HCT116 (cell line): ENCODE measurements around the gene YY1. TPM values are rescaled to one million over a fixed set of nuclear protein-coding genes. Genes with fewer than 3 reads are reported as not detected.
A peak's percentile ranks its signal among the peaks of the same experiment; 100 is the strongest.
"Not testable (repeated sequence)": the region's sequence is repeated elsewhere in the genome, so short reads cannot be mapped to it uniquely, and the experiment has no call there.

Source experiments
- ATAC-seq: fragments of 200-7000 bp; cut with Tn5 transposase; 2 replicates; pipeline ENCODE4 v1.9.1; 2020; ENCODE audit warnings: mild to moderate bottlenecking, moderate library complexity
- BruUV-seq: library from RNA; stranded (reverse); fragments of 400-500 nt; replicated peaks from 2 replicates; lab custom pipeline; 2021; lab: Mats Ljungman, UMichigan
- CTCF ChIA-PET: fragments of 300-600 bp; sonication (Branson Sonifier 250); formaldehyde crosslinking; loops from one replicate; lab custom pipeline; 2021; ENCODE audit warnings: antibody characterized with exemption; lab: Charles Lee
- POLR2A ChIA-PET: fragments of 300-600, 350-600 bp; sonication (Branson Sonifier 250); formaldehyde crosslinking; loops from one replicate; lab custom pipeline; 2021; ENCODE audit warnings: antibody characterized with exemption; lab: Charles Lee
- RAD21 ChIA-PET, 2 experiments: fragments of 300-600 bp; sonication (Branson Sonifier 250); formaldehyde crosslinking; loops; one replicate each; lab custom pipeline; 2023; ENCODE audit warnings: low total read pairs in 2 of 2; ENCODE audit not compliant: uncharacterized antibody in 2 of 2, unreplicated experiment in 2 of 2, low non-redundant PET in 1 of 2; lab: Charles Lee
- DNase-seq: peaks from one replicate; pipeline ENCODE4 v3.0.0-alpha.2; 2010; ENCODE audit warnings: low read depth, low spot score
- H2AFZ ChIP-seq: fragments of 200-600 bp; shearing (Covaris generic), sonication (generic); 2 replicates; pipeline ENCODE4 v1.6.1; 2017; ENCODE audit warnings: low read depth, mixed run types, mixed read lengths, antibody characterized with exemption, low read length; ENCODE audit not compliant: poor library complexity, severe bottlenecking
- H3K27ac ChIP-seq: 2 replicates; pipeline ENCODE4 v1.5.1; 2012; ENCODE audit warnings: low read depth, low read length
- H3K27me3 ChIP-seq: fragments of 200-600 bp; sonication (generic); 2 replicates; pipeline ENCODE4 v1.6.1; 2016; ENCODE audit warnings: mixed run types, low read length, mixed read lengths; ENCODE audit not compliant: insufficient read depth
- H3K36me3 ChIP-seq, 2 experiments: fragments of 200-500 bp in 1 of 2; fragments of 200-600 bp in 1 of 2; sonication (Bioruptor generic) in 1 of 2; sonication (generic) in 1 of 2; 2 replicates each; pipeline versions ENCODE4 v1.5.1 to v1.6.1; 2014 to 2016; ENCODE audit warnings: low read length in 2 of 2, inconsistent platforms in 1 of 2, mixed read lengths in 1 of 2, mixed run types in 1 of 2; ENCODE audit not compliant: insufficient read depth in 2 of 2, control insufficient read depth in 1 of 2
- H3K4me1 ChIP-seq, 2 experiments: fragments of 200-600 bp in 1 of 2; sonication (generic) in 1 of 2; 2 replicates each; pipeline versions ENCODE4 v1.5.1 to v1.6.1; 2012 to 2017; ENCODE audit warnings: low read length in 2 of 2, inconsistent platforms in 1 of 2, mild to moderate bottlenecking in 1 of 2, mixed read lengths in 1 of 2, mixed run types in 1 of 2, moderate library complexity in 1 of 2; ENCODE audit not compliant: insufficient read depth in 2 of 2, control insufficient read depth in 1 of 2
- H3K4me2 ChIP-seq: fragments of 200-600 bp; sonication (generic); 2 replicates; pipeline ENCODE4 v1.6.1; 2017; ENCODE audit warnings: mixed run types, low read length, mixed read lengths
- H3K4me3 ChIP-seq, 2 experiments: fragments of 200-600 bp in 1 of 2; sonication (generic) in 1 of 2; replicated peaks in 1 of 2; 2 replicates each; pipeline ENCODE4 v1.5.1; 2011 to 2016; ENCODE audit warnings: low read length in 2 of 2, control low read depth in 1 of 2, low read depth in 1 of 2, mild to moderate bottlenecking in 1 of 2, mixed read lengths in 1 of 2, mixed run types in 1 of 2
- H3K79me2 ChIP-seq: fragments of 200-600 bp; sonication (generic); 2 replicates; pipeline ENCODE4 v1.6.1; 2017; ENCODE audit warnings: mild to moderate bottlenecking, mixed run types, low read length, moderate library complexity, mixed read lengths; ENCODE audit not compliant: insufficient read depth
- H3K9ac ChIP-seq: fragments of 200-600 bp; sonication (generic); 2 replicates; pipeline ENCODE4 v1.6.1; 2016; ENCODE audit warnings: low read length, mixed read lengths
- H3K9me2 ChIP-seq: fragments of 200-600 bp; sonication (generic), shearing (Covaris generic); 2 replicates; pipeline ENCODE4 v1.6.1; 2017; ENCODE audit warnings: mixed run types, mild to moderate bottlenecking, moderate library complexity; ENCODE audit not compliant: insufficient read depth
- H3K9me3 ChIP-seq, 2 experiments: fragments of 200-500 bp in 1 of 2; fragments of 200-600 bp in 1 of 2; sonication (Bioruptor generic) in 1 of 2; sonication (generic) in 1 of 2; 2 replicates each; pipeline ENCODE4 v1.6.1; 2014 to 2017; ENCODE audit warnings: low read length in 2 of 2, mixed read lengths in 2 of 2, inconsistent platforms in 1 of 2, low read depth in 1 of 2, mild to moderate bottlenecking in 1 of 2, mixed run types in 1 of 2, moderate library complexity in 1 of 2; ENCODE audit not compliant: control insufficient read depth in 1 of 2, insufficient read depth in 1 of 2
- H4K20me1 ChIP-seq: fragments of 200-600 bp; sonication (generic), shearing (Covaris generic); 2 replicates; pipeline ENCODE4 v1.6.1; 2017; ENCODE audit warnings: mixed run types, mild to moderate bottlenecking, moderate library complexity; ENCODE audit not compliant: insufficient read depth
- CEBPB ChIP-seq: IDR thresholded peaks from 2 replicates; pipeline ENCODE4 v1.6.1; 2012; ENCODE audit warnings: low read depth
- EGR1 ChIP-seq: IDR thresholded peaks from 2 replicates; pipeline ENCODE4 v1.6.1; 2012; ENCODE audit warnings: low read depth
- FOSL1 ChIP-seq: IDR thresholded peaks from 2 replicates; pipeline ENCODE4 v1.6.1; 2012; ENCODE audit warnings: low read depth
- JUND ChIP-seq: IDR thresholded peaks from 2 replicates; pipeline ENCODE4 v1.6.1; 2012
- RAD21 ChIP-seq: IDR thresholded peaks from 2 replicates; pipeline ENCODE4 v1.6.1; 2012; ENCODE audit warnings: low read depth, mild to moderate bottlenecking
- SIN3A ChIP-seq: IDR thresholded peaks from 2 replicates; pipeline ENCODE4 v1.6.1; 2012; ENCODE audit warnings: low read depth
- SP1 ChIP-seq: IDR thresholded peaks from 2 replicates; pipeline ENCODE4 v1.6.1; 2012; ENCODE audit warnings: low read depth
- SRF ChIP-seq: IDR thresholded peaks from 2 replicates; pipeline ENCODE4 v1.6.1; 2012; ENCODE audit warnings: low read depth
- TCF7L2 ChIP-seq: IDR thresholded peaks from 2 replicates; pipeline ENCODE4 v1.7.0; 2011; ENCODE audit warnings: borderline replicate concordance, inconsistent platforms; ENCODE audit not compliant: insufficient read depth, insufficient read length; ENCODE audit errors: extremely low read depth
- ZFX ChIP-seq: fragments of 450-650 bp; IDR thresholded peaks from 2 replicates; pipeline ENCODE4 v1.6.1; 2017
- intact Hi-C: fragments of 100-400 bp; cut with micrococcal nuclease; formaldehyde crosslinking; loops from 2 replicates; pipeline ENCODE4 v1.10.0; 2022
- total RNA-seq: library from RNA; stranded (reverse); gene quantifications from one replicate; pipeline ENCODE4 v1.2.1, GENCODE V29; 2021; ENCODE audit not compliant: unreplicated experiment
- TF ChIP-seq, protein P1 (sequence below): IDR thresholded peaks from 2 replicates; pipeline ENCODE4 v1.6.1; 2012; ENCODE audit warnings: low read depth
- TF ChIP-seq, protein P2 (sequence below): IDR thresholded peaks from 2 replicates; pipeline ENCODE4 v1.6.1; 2012
- TF ChIP-seq, protein P3 (sequence below): IDR thresholded peaks from 2 replicates; pipeline ENCODE4 v1.6.1; 2011; ENCODE audit warnings: mild to moderate bottlenecking, low read length, moderate library complexity; ENCODE audit not compliant: insufficient replicate concordance; ENCODE audit errors: extremely low read depth

Gene YY1
- total RNA-seq, 1 experiment from 2014 or later = 111 TPM

DNA sequence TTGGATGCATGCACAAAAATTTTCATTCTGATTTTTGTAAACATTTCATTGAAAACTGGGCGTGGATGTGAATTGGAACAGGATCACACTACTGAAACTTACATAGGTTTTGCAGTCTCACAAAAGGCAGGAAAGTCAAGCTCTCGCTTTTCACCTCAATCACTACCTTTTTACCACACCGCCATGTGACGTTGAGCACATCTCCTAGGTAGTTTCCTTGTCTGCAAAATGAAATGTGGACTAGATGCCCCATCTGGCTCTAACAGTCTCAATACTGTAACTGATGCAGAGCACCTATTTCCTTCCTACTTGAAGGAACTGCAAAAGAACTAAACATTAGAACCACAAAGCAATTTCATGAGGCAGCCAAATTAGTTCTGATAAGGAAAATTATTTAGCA lies 4.4 kb upstream of the YY1 start:
- POLR2A ChIA-PET = interaction anchor here (1.3 kb wide), 1 partner anchor 42 kb away, joined by 3 read pairs; no protein-coding TSS in a partner anchor
- BruUV-seq = no TSS peak

DNA sequence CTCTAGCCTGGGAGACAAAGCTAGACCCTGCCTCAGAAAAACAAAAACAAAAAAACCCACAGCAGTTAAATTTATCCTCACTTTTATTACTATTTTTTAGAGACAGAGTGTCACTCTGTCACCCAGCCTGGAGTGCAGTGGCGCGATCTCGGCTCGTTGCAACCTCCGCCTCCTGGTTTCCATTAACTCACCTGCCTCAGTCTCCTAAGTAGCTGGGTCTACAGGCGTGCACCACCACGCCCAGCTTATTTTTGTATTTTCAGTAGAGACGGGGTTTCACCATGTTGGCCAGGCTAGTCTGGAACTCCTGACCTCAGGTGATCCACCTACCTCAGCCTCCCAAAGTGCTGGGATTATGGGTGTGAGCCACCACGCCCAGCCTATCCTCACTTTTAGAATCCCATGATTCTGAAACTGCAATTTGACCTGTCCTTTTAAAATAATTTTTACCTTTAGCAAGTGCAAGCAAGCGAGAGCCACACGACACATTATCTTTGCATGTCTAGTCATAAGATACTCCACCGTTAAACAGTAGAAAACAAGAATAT lies 2.6 kb upstream of the YY1 start:
- peak overlapping the region; percentile 88 for H3K4me2 ChIP-seq
- intact Hi-C loops, H4K20me1 ChIP-seq, H3K27ac ChIP-seq, H3K9me2 ChIP-seq, H3K36me3 ChIP-seq, CTCF ChIA-PET, H3K9me3 ChIP-seq, H2AFZ ChIP-seq, DNase-seq, RAD21 ChIA-PET, H3K27me3 ChIP-seq, ATAC-seq, BruUV-seq: not testable (repeated sequence)
- peak overlapping the region; percentile 98 for H3K9ac ChIP-seq
- peaks cover 9 to 20% of the 10 kb centered on the region in 2 experiments for H3K4me1 ChIP-seq
- peaks cover 85% of the 10 kb centered on the region for H3K79me2 ChIP-seq
- POLR2A ChIA-PET = interaction anchor here (0.7 to 1.1 kb wide), 2 partner anchors 9 to 22 kb away, joined by 3 to 6 read pairs; no protein-coding TSS in a partner anchor
- peak overlapping the region in 1 of 2 experiments; percentile 84; a peak in 1 of 4 replicates for H3K4me3 ChIP-seq

More for the DNA sequence above, 4.4 kb upstream of the YY1 start:
- Histone ChIP-seq H3K27me3 (no peaks in the 10 kb centered on the region), H2AFZ (no peak overlapping the region), H3K4me3 (no peak overlapping the region), H3K4me2 (no peak overlapping the region), H3K36me3 (0 out of 4 replicates have a peak, but pooled peaks cover 0 to 7% of the 10 kb centered on the region in 2 experiments), H3K9ac (no peak overlapping the region), H3K4me1 (peaks cover 6 to 12% of the 10 kb centered on the region in 2 experiments; a peak in 3 of 4 replicates), H3K79me2 (peaks cover 84% of the 10 kb centered on the region), H3K9me3 (no peaks in the 10 kb centered on the region), H3K9me2 (no peaks in the 10 kb centered on the region), H4K20me1 (no peaks in the 10 kb centered on the region), H3K27ac (no peak overlapping the region)
- ChIA-PET CTCF (no interaction called here), RAD21 (no interaction called here)
- intact Hi-C loops = no loop called here
- ATAC-seq = no peak
- TF ChIP-seq, protein P1, sequence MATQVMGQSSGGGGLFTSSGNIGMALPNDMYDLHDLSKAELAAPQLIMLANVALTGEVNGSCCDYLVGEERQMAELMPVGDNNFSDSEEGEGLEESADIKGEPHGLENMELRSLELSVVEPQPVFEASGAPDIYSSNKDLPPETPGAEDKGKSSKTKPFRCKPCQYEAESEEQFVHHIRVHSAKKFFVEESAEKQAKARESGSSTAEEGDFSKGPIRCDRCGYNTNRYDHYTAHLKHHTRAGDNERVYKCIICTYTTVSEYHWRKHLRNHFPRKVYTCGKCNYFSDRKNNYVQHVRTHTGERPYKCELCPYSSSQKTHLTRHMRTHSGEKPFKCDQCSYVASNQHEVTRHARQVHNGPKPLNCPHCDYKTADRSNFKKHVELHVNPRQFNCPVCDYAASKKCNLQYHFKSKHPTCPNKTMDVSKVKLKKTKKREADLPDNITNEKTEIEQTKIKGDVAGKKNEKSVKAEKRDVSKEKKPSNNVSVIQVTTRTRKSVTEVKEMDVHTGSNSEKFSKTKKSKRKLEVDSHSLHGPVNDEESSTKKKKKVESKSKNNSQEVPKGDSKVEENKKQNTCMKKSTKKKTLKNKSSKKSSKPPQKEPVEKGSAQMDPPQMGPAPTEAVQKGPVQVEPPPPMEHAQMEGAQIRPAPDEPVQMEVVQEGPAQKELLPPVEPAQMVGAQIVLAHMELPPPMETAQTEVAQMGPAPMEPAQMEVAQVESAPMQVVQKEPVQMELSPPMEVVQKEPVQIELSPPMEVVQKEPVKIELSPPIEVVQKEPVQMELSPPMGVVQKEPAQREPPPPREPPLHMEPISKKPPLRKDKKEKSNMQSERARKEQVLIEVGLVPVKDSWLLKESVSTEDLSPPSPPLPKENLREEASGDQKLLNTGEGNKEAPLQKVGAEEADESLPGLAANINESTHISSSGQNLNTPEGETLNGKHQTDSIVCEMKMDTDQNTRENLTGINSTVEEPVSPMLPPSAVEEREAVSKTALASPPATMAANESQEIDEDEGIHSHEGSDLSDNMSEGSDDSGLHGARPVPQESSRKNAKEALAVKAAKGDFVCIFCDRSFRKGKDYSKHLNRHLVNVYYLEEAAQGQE = no peak
- TF ChIP-seq SIN3A (no peak), FOSL1 (no peak), CEBPB (no peak), EGR1 (no peak), RAD21 (no peak), TCF7L2 (no peak), SRF (no peak), SP1 (no peak), ZFX (no peak), JUND (no peak)
- TF ChIP-seq, protein P2, sequence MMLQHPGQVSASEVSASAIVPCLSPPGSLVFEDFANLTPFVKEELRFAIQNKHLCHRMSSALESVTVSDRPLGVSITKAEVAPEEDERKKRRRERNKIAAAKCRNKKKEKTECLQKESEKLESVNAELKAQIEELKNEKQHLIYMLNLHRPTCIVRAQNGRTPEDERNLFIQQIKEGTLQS = no peak
- TF ChIP-seq, protein P3, sequence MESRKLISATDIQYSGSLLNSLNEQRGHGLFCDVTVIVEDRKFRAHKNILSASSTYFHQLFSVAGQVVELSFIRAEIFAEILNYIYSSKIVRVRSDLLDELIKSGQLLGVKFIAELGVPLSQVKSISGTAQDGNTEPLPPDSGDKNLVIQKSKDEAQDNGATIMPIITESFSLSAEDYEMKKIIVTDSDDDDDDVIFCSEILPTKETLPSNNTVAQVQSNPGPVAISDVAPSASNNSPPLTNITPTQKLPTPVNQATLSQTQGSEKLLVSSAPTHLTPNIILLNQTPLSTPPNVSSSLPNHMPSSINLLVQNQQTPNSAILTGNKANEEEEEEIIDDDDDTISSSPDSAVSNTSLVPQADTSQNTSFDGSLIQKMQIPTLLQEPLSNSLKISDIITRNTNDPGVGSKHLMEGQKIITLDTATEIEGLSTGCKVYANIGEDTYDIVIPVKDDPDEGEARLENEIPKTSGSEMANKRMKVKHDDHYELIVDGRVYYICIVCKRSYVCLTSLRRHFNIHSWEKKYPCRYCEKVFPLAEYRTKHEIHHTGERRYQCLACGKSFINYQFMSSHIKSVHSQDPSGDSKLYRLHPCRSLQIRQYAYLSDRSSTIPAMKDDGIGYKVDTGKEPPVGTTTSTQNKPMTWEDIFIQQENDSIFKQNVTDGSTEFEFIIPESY = no peak
- no peak for DNase-seq
